Retinal pigment epithelial cell (primary cell): ENCODE data around the gene ALK.

Experiments used
- DNase-seq: peaks from one replicate; pipeline ENCODE4 v3.0.0-alpha.2; 2010; ENCODE audit warnings: low read depth
- H3K4me3 ChIP-seq: 2 replicates; pipeline ENCODE4 v1.5.1; 2011; ENCODE audit warnings: mild to moderate bottlenecking, low read length, control low read depth, moderate library complexity
- CTCF ChIP-seq: conservative IDR thresholded peaks from 2 replicates; pipeline ENCODE4 v1.5.1; 2011; ENCODE audit warnings: low read depth, low read length, control low read depth, inconsistent platforms

Gene ALK

GRCh38 chr2:29691391-29691950 lies 229.9 kb downstream of the ALK start:
- DNase-seq = no peak
- no peak for TF ChIP-seq CTCF
- no peak overlapping the region for H3K4me3 ChIP-seq

DNA sequence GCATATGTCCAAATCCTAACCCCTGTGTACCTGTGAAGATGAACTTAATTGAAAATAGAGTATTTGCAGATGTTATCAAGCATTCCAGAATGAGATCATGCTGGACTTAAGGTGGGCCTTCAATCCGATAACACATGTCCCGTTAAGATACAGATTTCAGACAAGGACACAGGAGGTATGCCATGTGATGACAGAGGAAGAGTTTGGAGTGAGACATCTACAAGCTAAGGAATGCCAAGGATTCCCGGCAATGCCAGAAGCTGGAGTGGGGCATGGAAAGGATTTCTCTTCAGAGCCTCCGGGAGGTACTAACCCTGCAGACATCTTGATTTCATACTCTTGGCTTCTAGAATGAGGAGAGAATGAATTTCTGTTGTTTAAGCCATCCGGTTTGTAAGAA lies 231.7 kb downstream of the ALK start:
- no peak for TF ChIP-seq CTCF
- H3K4me3 ChIP-seq = no peak overlapping the region
- DNase-seq = no peak

- no peak for DNase-seq
- no peak for TF ChIP-seq CTCF
- no peak overlapping the region for H3K4me3 ChIP-seq
Measured at GRCh38 chr2:29688429-29688828, 233.0 kb downstream of the ALK start.

DNA sequence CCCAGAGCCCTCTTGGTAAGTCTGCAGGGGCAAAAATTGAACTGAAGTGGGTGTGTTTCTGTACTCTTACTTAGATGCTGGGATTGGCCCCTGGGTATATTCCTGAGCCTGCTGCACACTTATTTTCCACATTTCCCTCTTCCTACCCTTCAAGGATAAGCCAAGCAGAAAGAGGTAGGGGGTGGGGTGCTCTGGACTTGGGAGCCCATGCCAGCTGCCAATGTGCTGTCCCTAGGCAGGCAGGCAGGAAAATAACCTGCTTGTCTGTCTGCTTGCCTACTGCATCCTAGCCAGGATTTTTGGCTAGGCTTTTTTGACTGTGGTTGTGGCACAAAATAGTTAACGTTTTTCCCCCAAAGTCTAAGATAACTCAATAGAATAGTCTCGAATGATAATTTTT lies 234.3 kb downstream of the ALK start:
- TF ChIP-seq CTCF = no peak
- no peak overlapping the region for H3K4me3 ChIP-seq
- DNase-seq = no peak

GRCh38 chr2:29676886-29677453 lies 244.4 kb downstream of the ALK start:
- no peak overlapping the region for H3K4me3 ChIP-seq
- DNase-seq = no peak
- TF ChIP-seq CTCF = no peak

- no peak overlapping the region for H3K4me3 ChIP-seq
- no peak for DNase-seq
- no peak for TF ChIP-seq CTCF
Measured at GRCh38 chr2:29664578-29664977, 256.8 kb downstream of the ALK start.

GRCh38 chr2:29663268-29663667 lies 258.1 kb downstream of the ALK start:
- no peak for TF ChIP-seq CTCF
- no peak overlapping the region for H3K4me3 ChIP-seq
- no peak for DNase-seq
